Natural killer cell treated with Interleukin-12 subunit alpha and Interleukin-12 subunit beta and Interleukin-15 and Interleukin-18, amount 100 ng/mL, for 72 hours (primary cell): ENCODE results near the gene TBXAS1. TPM values are rescaled to one million over a fixed set of nuclear protein-coding genes. Genes with fewer than 3 reads are reported as not detected.

Experiments
- ATAC-seq, 2 donors: fragments of 150-1000 bp; cut with Tn5 transposase in 1 of 2; sonication (Bioruptor Pico), chemical (Tn5 transposase) in 1 of 2; 2 replicates each; pipeline ENCODE4 v1.10.0; 2021
- DNase-seq: peaks from one replicate; pipeline ENCODE4 v3.0.0; 2022; ENCODE audit warnings: low spot score
- H3K27ac Mint-ChIP-seq, 2 donors: 1 replicate in 1 of 2; 2 replicates in 1 of 2; pipeline ENCODE4 v1.8.0; 2022; ENCODE audit warnings: mixed read lengths in 2 of 2, mild to moderate bottlenecking in 1 of 2, moderate library complexity in 1 of 2
- H3K27me3 Mint-ChIP-seq, 2 donors: 1 replicate in 1 of 2; 2 replicates in 1 of 2; pipeline ENCODE4 v1.8.0; 2022; ENCODE audit warnings: mixed read lengths in 2 of 2
- H3K36me3 Mint-ChIP-seq: one replicate; pipeline ENCODE4 v1.8.0; 2022; ENCODE audit warnings: mixed read lengths
- H3K4me1 Mint-ChIP-seq, 2 donors: 1 replicate in 1 of 2; 2 replicates in 1 of 2; pipeline ENCODE4 v1.8.0; 2022; ENCODE audit warnings: low read depth in 2 of 2, mixed read lengths in 2 of 2, mild to moderate bottlenecking in 1 of 2
- H3K4me3 Mint-ChIP-seq: one replicate; pipeline ENCODE4 v1.8.0; 2022; ENCODE audit warnings: mixed read lengths
- H3K9me3 Mint-ChIP-seq: 2 replicates; pipeline ENCODE4 v1.8.0; 2022; ENCODE audit warnings: mixed read lengths
- total RNA-seq, 2 donors: library from RNA; stranded (reverse); gene quantifications; one replicate each; pipeline ENCODE4 v1.2.3, GENCODE V29; 2022

TBXAS1 gene
- total RNA-seq, 2 donors from 2014 or later = 104 to 130 TPM

- peaks cover 0 to 21% of the 10 kb centered on the region in 2 donors for H3K4me1 Mint-ChIP-seq
- H3K27me3 Mint-ChIP-seq = no peaks in the 10 kb centered on the region
- no peak overlapping the region for H3K4me3 Mint-ChIP-seq
- H3K9me3 Mint-ChIP-seq = no peaks in the 10 kb centered on the region
- no peak for ATAC-seq
- DNase-seq = no peak
- peak overlapping the region in 1 of 2 donors; percentile 68 for H3K27ac Mint-ChIP-seq
- H3K36me3 Mint-ChIP-seq = peaks cover 4% of the 10 kb centered on the region
Observed at GRCh38 chr7:139990142-139990535, 161.1 kb downstream of the TBXAS1 start.

GRCh38 chr7:139990571-139991268, 161.7 kb downstream of the TBXAS1 start:
- H3K27ac Mint-ChIP-seq = peak overlapping the region in 1 of 2 donors; percentile 20
- no peak overlapping the region for H3K4me3 Mint-ChIP-seq
- peaks cover 2 to 22% of the 10 kb centered on the region in 2 donors for H3K4me1 Mint-ChIP-seq
- H3K9me3 Mint-ChIP-seq = no peaks in the 10 kb centered on the region
- DNase-seq = no peak
- H3K36me3 Mint-ChIP-seq = peaks cover 4% of the 10 kb centered on the region
- ATAC-seq = no peak
- H3K27me3 Mint-ChIP-seq = no peaks in the 10 kb centered on the region

GRCh38 chr7:139991269-139991666, 162.2 kb downstream of the TBXAS1 start:
- no peaks in the 10 kb centered on the region for H3K9me3 Mint-ChIP-seq
- peaks cover 7 to 25% of the 10 kb centered on the region in 2 donors for H3K4me1 Mint-ChIP-seq
- H3K27ac Mint-ChIP-seq = peak overlapping the region in 1 of 2 donors; percentile 20
- H3K4me3 Mint-ChIP-seq = no peak overlapping the region
- H3K36me3 Mint-ChIP-seq = peaks cover 4% of the 10 kb centered on the region
- ATAC-seq = no peak
- no peaks in the 10 kb centered on the region for H3K27me3 Mint-ChIP-seq
- no peak for DNase-seq

- Mint-ChIP-seq H3K4me1 (peaks cover 11 to 31% of the 10 kb centered on the region in 2 donors), H3K4me3 (no peak overlapping the region), H3K27me3 (no peaks in the 10 kb centered on the region), H3K36me3 (peaks cover 4% of the 10 kb centered on the region), H3K9me3 (no peaks in the 10 kb centered on the region), H3K27ac (peak overlapping the region in 1 of 2 donors; percentile 20)
- DNase-seq (no peak), ATAC-seq (no peak)
Observed at GRCh38 chr7:139991911-139992310, 162.8 kb downstream of the TBXAS1 start.

- no peaks in the 10 kb centered on the region for H3K9me3 Mint-ChIP-seq
- no peak overlapping the region for H3K27ac Mint-ChIP-seq
- ATAC-seq = no peak
- H3K4me3 Mint-ChIP-seq = no peak overlapping the region
- H3K4me1 Mint-ChIP-seq = peaks cover 11 to 31% of the 10 kb centered on the region in 2 donors
- DNase-seq = no peak
- peaks cover 3% of the 10 kb centered on the region for H3K36me3 Mint-ChIP-seq
- no peaks in the 10 kb centered on the region for H3K27me3 Mint-ChIP-seq
Observed at GRCh38 chr7:139992353-139993044, 163.4 kb downstream of the TBXAS1 start.

- H3K9me3 Mint-ChIP-seq = no peaks in the 10 kb centered on the region
Observed at GRCh38 chr7:139993169-139993568, 164.1 kb downstream of the TBXAS1 start.

GRCh38 chr7:139993592-139993991, 164.5 kb downstream of the TBXAS1 start:
- Mint-ChIP-seq H3K4me1 (peaks cover 11 to 35% of the 10 kb centered on the region in 2 donors), H3K9me3 (no peaks in the 10 kb centered on the region), H3K27ac (no peak overlapping the region), H3K36me3 (no peaks in the 10 kb centered on the region), H3K27me3 (no peaks in the 10 kb centered on the region), H3K4me3 (no peak overlapping the region)
- DNase-seq (no peak), ATAC-seq (no peak)

More at GRCh38 chr7:139993169-139993568, 164.1 kb downstream of the TBXAS1 start:
- Mint-ChIP-seq H3K4me1 (peaks cover 11 to 37% of the 10 kb centered on the region in 2 donors), H3K36me3 (no peaks in the 10 kb centered on the region), H3K4me3 (no peak overlapping the region), H3K27ac (no peak overlapping the region), H3K27me3 (no peaks in the 10 kb centered on the region)
- DNase-seq (no peak), ATAC-seq (no peak)

- no peaks in the 10 kb centered on the region for H3K36me3 Mint-ChIP-seq
- ATAC-seq (no peak), DNase-seq (no peak)
- H3K4me3 Mint-ChIP-seq = no peak overlapping the region
- no peak overlapping the region for H3K27ac Mint-ChIP-seq
- H3K4me1 Mint-ChIP-seq = peaks cover 11 to 33% of the 10 kb centered on the region in 2 donors
- H3K27me3 Mint-ChIP-seq = no peaks in the 10 kb centered on the region
- no peaks in the 10 kb centered on the region for H3K9me3 Mint-ChIP-seq
Observed at GRCh38 chr7:139994356-139994755, 165.3 kb downstream of the TBXAS1 start.

- no peak overlapping the region for H3K4me3 Mint-ChIP-seq
- H3K27me3 Mint-ChIP-seq = no peaks in the 10 kb centered on the region
- H3K36me3 Mint-ChIP-seq = no peaks in the 10 kb centered on the region
- DNase-seq (no peak), ATAC-seq (no peak)
- H3K9me3 Mint-ChIP-seq = no peaks in the 10 kb centered on the region
- peaks cover 11 to 25% of the 10 kb centered on the region in 2 donors for H3K4me1 Mint-ChIP-seq
- H3K27ac Mint-ChIP-seq = peak overlapping the region in 1 of 2 donors; percentile 85
Observed at GRCh38 chr7:139995017-139995915, 166.2 kb downstream of the TBXAS1 start.

- no peaks in the 10 kb centered on the region for H3K27me3 Mint-ChIP-seq
- no peak overlapping the region for H3K4me3 Mint-ChIP-seq
- no peaks in the 10 kb centered on the region for H3K36me3 Mint-ChIP-seq
- peak overlapping the region; percentile 2 to 95 for H3K27ac Mint-ChIP-seq
- peaks cover 20 to 33% of the 10 kb centered on the region in 2 donors for H3K4me1 Mint-ChIP-seq
- DNase-seq = no peak
- no peaks in the 10 kb centered on the region for H3K9me3 Mint-ChIP-seq
- ATAC-seq = no peak
Observed at GRCh38 chr7:139998572-139998971, 169.5 kb downstream of the TBXAS1 start.

- Mint-ChIP-seq H3K27ac (peak overlapping the region in 1 of 2 donors; percentile 95), H3K4me1 (peaks cover 28 to 38% of the 10 kb centered on the region in 2 donors), H3K36me3 (no peaks in the 10 kb centered on the region), H3K4me3 (no peak overlapping the region), H3K27me3 (no peaks in the 10 kb centered on the region), H3K9me3 (no peaks in the 10 kb centered on the region)
- DNase-seq (no peak), ATAC-seq (no peak)
Observed at GRCh38 chr7:139999516-139999915, 170.5 kb downstream of the TBXAS1 start.

- H3K4me1 Mint-ChIP-seq = peaks cover 26 to 36% of the 10 kb centered on the region in 2 donors
- H3K9me3 Mint-ChIP-seq = no peaks in the 10 kb centered on the region
- no peaks in the 10 kb centered on the region for H3K27me3 Mint-ChIP-seq
- H3K36me3 Mint-ChIP-seq = no peaks in the 10 kb centered on the region
- ATAC-seq = peak in 1 of 2 donors; percentile 48
- no peak overlapping the region for H3K4me3 Mint-ChIP-seq
- peak overlapping the region; percentile 21 to 95 for H3K27ac Mint-ChIP-seq
- no peak for DNase-seq
Observed at GRCh38 chr7:140000666-140001268, 171.7 kb downstream of the TBXAS1 start.

GRCh38 chr7:140003913-140004382, 174.9 kb downstream of the TBXAS1 start:
- Mint-ChIP-seq H3K27me3 (no peaks in the 10 kb centered on the region), H3K9me3 (no peaks in the 10 kb centered on the region), H3K4me3 (no peak overlapping the region), H3K4me1 (peaks cover 17 to 19% of the 10 kb centered on the region in 2 donors), H3K36me3 (peaks cover 4% of the 10 kb centered on the region), H3K27ac (peak overlapping the region; percentile 22 to 95)
- ATAC-seq (peak in 1 of 2 donors; percentile 41), DNase-seq (peak; percentile 69)
